Measurements from ENCODE around the gene ELK3.

DNA sequence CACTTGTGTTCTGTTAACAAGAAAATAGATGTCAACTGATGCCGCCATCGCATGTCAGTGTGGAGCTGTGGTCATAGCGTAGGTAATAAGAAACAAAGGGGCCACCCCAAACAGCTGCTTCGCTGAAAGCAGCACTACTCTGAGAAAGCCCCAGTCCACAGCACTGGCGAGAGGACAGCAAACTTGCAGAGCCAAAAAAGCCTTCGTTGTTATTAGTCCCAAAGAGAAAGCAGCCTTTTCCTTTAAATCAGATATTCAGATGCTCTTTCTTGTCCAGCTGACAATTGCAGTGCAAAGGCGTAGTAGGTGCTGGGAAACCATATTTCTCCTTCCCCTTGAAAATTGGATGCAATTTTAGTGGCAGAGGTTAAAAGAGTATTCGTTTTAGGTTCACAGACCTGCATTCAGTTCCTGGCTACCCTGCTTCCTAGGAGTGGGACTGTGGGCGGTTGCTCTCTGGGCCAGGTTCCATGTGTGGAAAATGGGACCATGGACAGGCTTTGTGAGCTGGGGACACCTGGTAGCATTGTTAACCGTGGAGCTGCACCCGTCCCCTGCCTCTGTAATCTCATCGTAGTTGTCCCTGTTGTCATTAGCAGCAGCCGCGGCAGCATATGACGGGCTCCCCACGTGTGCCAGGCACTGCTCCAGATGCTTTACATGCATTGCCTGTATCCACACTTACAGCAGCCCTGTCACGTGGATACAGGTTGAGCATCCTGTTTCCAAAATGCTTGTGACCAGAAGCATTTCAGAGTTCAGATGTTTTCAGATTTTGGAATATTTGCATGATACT, 54.2 kb downstream of the ELK3 start:
- no peak for TF ChIP-seq ZFP91 (CRISPR knock-in tag; IDR thresholded peaks at IDR 0.05)
- no peak for TF ChIP-seq RAD21 (CRISPR knock-in tag; conservative IDR thresholded peaks at IDR 0.05 in 1 of 2, IDR thresholded peaks at IDR 0.05 in 1 of 2)
- TF ChIP-seq ZKSCAN1 (IDR thresholded peaks at IDR 0.05; ENCODE audit: low read depth, low read length): no peak
- TF ChIP-seq CBX3 (IDR thresholded peaks at IDR 0.05; ENCODE audit: borderline replicate concordance in 1 of 2, low read length in 2 of 2): no peak
- TF ChIP-seq, protein P1, sequence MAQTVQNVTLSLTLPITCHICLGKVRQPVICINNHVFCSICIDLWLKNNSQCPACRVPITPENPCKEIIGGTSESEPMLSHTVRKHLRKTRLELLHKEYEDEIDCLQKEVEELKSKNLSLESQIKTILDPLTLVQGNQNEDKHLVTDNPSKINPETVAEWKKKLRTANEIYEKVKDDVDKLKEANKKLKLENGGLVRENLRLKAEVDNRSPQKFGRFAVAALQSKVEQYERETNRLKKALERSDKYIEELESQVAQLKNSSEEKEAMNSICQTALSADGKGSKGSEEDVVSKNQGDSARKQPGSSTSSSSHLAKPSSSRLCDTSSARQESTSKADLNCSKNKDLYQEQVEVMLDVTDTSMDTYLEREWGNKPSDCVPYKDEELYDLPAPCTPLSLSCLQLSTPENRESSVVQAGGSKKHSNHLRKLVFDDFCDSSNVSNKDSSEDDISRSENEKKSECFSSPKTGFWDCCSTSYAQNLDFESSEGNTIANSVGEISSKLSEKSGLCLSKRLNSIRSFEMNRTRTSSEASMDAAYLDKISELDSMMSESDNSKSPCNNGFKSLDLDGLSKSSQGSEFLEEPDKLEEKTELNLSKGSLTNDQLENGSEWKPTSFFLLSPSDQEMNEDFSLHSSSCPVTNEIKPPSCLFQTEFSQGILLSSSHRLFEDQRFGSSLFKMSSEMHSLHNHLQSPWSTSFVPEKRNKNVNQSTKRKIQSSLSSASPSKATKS (CRISPR knock-in tag; IDR thresholded peaks at IDR 0.05): no peak
- TF ChIP-seq TAF1 (IDR thresholded peaks at IDR 0.05; ENCODE audit: control insufficient read depth, extremely low read depth, insufficient read depth, low read length, severe bottlenecking): no peak
- no peak for TF ChIP-seq ZNF146 (CRISPR knock-in tag; IDR thresholded peaks at IDR 0.05; ENCODE audit: unreplicated experiment)
